ENCODE measurements around the gene TCEA2. TPM values are rescaled to one million over a fixed set of nuclear protein-coding genes. Genes with fewer than 3 reads are reported as not detected.

Gene TCEA2
- 32.5 to 53.6 TPM (median 47.9 TPM) in 5 replicates for total RNA-seq (2022; extraction: Qiagen RNA extraction; ENCODE audit: low read depth)

DNA sequence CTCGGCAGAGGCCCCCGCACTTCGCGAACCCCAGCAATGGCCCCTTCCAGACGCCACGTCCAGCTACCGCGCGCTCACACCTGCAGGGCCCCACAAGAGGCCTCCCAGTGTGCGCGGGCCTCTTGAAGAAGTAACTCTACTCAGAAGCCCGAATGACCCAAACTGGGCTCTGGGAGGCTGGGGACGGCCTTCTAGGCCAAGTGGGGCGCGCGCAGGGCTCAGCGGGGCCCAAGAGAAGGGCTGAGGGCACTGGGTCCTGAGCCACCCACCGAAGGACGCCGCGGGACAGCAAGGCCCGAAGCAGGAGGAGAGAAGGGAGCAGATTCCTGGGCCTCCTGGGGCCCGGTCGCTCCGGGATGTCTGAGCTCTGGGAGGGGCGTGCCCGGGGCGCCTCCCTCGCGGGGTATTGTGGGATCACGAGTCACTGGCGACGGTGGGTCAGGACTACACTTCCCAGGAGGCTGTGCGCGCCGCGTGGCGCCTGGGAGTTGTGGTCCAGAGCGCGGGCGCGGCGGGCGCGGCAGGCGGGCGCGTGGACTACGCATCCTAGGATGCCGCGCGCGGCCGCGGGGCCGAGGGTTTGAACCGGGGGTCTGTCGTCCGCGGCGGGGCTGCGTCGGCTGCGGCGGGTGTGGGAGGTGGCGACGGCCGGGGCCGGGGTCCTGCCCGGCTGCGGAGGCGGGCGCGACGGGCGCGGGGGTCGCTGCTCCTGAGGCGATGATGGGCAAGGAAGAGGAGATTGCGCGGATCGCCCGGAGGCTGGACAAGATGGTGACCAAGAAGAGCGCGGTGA is at the start of gene TCEA2:
TSS of gene TCEA2 (plus strand) at position 603 of the 793 bp plus-strand sequence. CDS start at position 718, 115 bp downstream.

DNA sequence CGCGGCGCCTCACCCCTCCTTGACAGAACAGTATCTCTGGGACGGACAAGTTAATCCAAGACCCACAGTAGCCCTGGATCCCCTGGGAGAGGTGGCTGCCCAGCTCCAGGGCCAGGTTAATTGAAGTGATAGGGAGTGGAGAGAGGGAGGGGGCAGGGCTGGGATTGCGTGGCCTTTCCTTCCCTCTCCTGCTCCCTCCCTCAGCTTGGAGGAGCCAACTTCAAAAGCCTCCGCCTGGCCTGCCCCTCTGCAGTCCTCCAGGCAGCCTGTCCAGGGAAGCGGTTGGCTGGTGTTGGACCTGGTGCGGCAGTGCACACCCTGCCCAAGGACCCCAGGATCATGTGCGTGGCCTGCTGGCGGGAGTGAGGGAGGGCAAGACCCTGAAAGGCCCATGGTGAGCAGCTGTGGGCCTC is 27.1 kb upstream of the TCEA2 start, which contains the start of gene C20orf204:
TSS of gene C20orf204 (plus strand) at position 250 of the 413 bp plus-strand sequence. CDS start at position 392, 142 bp downstream.

DNA sequence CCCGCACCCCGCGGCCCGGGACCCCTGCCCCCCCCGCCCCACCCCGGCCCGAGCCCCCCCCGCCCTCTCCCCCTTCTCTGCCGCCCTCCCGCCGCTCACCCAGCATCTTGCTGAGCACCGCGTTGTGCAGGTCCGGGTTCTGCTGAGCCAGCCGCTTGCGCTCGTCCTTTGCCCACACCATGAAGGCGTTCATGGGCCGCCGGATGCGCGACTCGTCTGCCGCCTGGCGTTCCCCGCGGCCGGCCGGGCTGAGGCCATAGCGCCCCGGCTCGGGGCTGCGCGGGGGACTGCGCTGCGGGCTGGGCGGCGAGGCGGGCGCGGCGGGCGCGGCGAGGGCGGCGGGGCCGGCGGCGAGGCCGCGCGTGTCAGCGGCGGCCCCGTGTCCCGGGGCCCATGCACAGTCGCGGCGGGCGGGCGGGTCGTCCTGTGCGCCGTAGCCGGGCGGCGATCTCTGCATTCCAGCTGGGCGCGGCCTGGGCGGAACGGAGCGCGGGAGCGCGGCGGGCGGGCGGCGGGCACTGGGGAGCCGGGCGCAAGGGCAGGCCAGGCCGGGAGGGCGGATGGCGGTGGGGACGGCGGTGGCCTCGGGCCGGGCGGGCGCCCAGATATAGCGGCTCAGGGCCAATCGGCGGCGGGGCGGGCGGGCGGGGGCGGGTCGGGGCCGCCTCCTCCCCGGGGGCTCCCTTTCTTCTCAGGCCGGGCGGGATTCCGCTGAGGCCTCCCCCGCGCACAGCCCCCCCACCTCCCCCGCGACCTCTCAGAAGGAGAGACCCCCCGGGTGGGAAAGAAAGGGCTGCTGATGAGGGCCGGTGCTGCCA is 13.7 kb upstream of the TCEA2 start, which contains the start of gene SOX18:
TSS of gene SOX18 (minus strand) at position 580 of the 818 bp plus-strand sequence. CDS start at position 457, 123 bp downstream.

DNA sequence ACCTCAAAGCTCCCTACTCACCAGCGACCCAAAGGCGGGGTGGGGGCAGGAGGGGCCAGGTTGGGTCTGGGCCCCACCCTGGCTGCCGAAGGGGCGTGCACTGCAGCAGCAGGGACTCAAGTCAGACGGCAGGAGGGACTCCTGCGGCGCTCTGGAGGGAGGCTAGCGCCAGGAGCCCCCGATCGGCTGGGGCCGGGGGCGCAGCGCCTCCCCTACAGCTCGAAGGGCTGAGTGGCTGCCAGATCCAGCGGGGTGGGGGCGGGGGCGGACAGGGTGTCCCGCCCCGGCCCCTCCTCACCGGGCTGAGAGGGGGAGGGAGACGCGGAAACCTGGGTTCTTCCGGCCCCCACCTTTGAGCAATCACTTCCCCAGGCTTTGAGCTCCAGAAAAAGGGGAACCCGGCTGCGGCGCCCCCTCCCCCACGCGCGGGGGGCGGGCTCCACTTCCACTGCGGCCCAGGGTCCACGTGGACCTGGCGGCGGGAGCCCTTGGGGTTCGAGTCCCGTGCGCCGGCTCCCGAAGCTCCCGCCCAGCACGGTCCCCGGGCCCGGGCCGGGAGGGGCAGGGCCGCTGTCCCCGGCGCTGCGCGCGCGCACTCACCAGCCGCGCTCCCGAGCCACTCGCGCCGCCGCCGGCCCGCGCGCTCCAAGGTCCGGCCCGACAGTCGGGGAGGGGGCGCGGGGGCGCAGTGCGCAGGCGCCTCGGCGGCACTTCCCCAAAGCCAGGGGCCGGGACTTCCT is 16.4 kb downstream of the TCEA2 start, which contains the start of gene RGS19:
TSS of gene RGS19 (minus strand) at position 246 of the 740 bp plus-strand sequence. CDS start 2,632 bp downstream, outside the sequence.

DNA sequence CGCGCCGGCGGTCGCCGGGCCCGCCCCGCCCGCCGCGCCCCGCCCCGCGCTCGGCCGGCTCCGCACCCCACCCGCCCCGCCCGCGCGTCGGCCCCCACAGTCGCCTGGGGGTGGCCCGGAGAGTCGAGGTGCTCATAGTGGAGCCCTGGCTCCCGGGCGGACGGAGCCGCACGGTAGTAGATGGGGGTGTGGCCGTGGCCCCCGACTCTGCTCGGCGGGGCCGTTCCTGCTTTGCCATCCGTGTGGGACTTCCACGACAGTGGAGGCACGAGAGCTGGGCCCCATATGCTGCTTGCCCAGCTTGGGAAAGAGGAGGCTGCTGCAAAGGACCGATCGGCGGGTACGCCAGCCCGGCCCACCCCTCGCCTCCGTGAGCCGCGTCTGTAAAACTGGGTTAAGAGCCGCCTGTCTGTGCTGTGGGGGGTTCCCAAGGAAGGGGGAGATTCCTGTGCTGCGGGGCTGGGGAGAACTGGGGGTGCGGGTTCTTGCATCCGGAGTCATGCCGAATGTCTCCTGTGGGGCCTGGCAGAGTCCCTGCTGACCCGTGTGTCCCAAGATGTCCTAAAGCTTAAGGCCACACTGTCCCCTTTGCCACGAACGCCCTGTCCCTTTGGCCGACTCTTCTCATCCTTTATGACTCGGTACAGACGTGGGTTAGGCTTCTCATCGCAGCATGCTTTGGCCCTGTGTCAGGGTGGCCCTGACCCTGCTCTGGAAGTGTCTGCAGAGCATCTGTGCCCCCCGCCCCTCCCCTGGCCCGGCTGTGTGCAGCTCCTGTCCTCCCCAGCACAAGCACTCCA is 17.2 kb downstream of the TCEA2 start, which contains the start of gene OPRL1:
TSS of gene OPRL1 (plus strand) at position 70 of the 800 bp plus-strand sequence. CDS start 12,639 bp downstream, outside the sequence.

DNA sequence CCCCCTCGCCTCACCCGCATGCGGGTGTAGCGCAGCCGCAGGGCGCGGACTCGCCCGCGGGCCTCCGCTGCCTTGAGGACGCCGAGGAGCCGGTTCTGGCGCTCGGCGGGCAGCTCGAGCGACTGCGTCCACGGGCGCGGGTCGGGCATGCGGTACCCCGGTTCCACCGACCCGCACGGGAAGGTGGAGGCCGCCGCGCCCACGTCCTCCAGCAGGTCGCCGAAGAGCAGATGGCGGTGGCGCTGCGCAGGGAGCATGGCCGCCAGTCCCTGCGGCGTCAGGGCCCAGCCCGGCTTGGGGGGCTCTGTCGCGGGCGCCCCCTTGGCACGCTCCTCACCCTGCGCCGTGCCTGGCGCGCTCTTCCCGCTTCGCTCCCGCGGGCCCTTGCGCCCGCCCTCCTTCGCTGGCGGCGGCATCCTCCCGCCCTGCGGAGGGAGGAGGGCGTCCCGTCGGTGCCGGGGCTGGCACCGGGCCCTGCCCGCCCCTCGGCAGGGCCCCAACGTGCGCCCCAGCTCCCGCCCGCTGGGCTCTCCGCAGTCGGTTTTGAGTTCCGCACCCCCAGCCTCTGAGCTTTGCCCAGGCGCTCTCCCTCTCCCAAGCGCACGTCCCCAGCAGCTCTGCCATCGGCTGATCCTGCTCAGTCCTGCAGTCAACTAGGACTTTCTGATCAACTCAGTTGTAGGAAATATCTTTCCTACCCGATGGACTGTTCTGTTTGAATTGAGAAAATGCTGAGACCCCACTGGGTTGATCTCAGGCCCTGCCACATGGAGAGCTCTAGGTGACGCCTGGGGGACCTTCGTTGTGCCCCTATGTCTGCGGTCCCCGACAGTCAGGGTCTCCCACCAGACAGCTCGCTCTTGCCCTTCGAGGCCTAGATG is 21.0 kb downstream of the TCEA2 start, which contains the start of gene LKAAEAR1:
TSS of gene LKAAEAR1 (minus strand) at position 595 of the 881 bp plus-strand sequence. CDS start at position 416, 179 bp downstream.

DNA sequence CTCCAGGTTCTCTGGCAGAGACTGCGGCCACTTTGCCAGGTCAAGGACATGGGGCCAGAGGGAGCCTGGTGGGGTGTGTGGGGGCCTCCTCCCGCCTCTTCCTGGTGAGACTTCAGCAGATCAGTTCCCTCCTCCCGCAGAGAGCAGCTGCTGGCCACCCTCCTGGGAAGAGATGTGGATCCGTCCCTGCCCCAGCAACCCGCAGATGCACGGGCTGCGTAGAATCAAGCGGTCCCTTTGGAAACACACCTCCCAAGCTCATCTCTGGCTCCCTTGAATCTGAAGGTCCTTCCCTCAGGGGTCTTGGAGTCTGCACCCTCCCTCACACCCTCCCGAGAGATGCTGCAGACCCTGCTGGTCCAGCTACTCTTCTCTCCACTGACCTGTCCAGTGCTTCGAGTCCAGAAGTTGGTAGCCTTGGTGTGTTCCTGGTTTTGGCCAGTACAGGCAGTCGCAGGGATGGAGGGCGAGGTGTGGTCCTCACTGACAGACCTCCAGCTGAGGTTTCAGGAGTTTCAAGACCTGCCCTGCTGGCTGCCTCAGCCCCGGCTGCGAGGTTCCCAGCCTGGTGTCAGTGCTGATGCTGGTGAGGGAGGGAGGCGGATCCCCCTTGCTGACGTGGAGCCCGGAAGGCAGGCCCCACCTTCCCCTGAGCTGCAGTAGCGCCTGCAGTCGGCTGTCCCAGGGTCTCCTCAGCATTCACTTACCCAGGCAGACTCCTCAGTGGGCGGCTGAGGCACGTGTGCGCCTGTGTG is 44.2 kb downstream of the TCEA2 start, which contains the start of gene NPBWR2:
TSS of gene NPBWR2 (minus strand) at position 585 of the 755 bp plus-strand sequence. CDS start 734 bp downstream, outside the sequence.

Other genes with a start within 250 kb of the TCEA2 start
- 0.42 to 1.1 TPM (median 0.88 TPM) in 5 replicates for gene ZBTB46, start 231.9 kb upstream of the TCEA2 start, total RNA-seq (2022; extraction: Qiagen RNA extraction; ENCODE audit: low read depth)
- not detected in 5 replicates for gene ABHD16B, start 201.7 kb upstream of the TCEA2 start, total RNA-seq (2022; extraction: Qiagen RNA extraction; ENCODE audit: low read depth)
- gene TPD52L2, start 197.9 kb upstream of the TCEA2 start, total RNA-seq (2022; extraction: Qiagen RNA extraction; ENCODE audit: low read depth) = 119 to 139 TPM (median 129 TPM) in 5 replicates
- 18.7 to 32.7 TPM (median 30.2 TPM) in 5 replicates for gene DNAJC5, start 168.1 kb upstream of the TCEA2 start, total RNA-seq (2022; extraction: Qiagen RNA extraction; ENCODE audit: low read depth)
- 18.2 to 41.0 TPM (median 34.4 TPM) in 5 replicates for gene UCKL1, start 106.8 kb upstream of the TCEA2 start, total RNA-seq (2022; extraction: Qiagen RNA extraction; ENCODE audit: low read depth)
- 7.3 to 14.2 TPM (median 13.0 TPM) in 5 replicates for gene ZNF512B, start 93.3 kb upstream of the TCEA2 start, total RNA-seq (2022; extraction: Qiagen RNA extraction; ENCODE audit: low read depth)
- gene SAMD10, start 83.6 kb upstream of the TCEA2 start, total RNA-seq (2022; extraction: Qiagen RNA extraction; ENCODE audit: low read depth) = not detected in 5 replicates
- 44.5 to 60.4 TPM (median 57.8 TPM) in 5 replicates for gene PRPF6, start 82.1 kb upstream of the TCEA2 start, total RNA-seq (2022; extraction: Qiagen RNA extraction; ENCODE audit: low read depth)
- 0.13 to 0.54 TPM (median 0.42 TPM) in 5 replicates for gene C20orf204, start 27.0 kb upstream of the TCEA2 start, total RNA-seq (2022; extraction: Qiagen RNA extraction; ENCODE audit: low read depth)
- gene SOX18, start 13.6 kb upstream of the TCEA2 start, total RNA-seq (2022; extraction: Qiagen RNA extraction; ENCODE audit: low read depth) = 1.4 to 3.4 TPM (median 2.6 TPM) in 5 replicates
- gene RGS19, start 16.3 kb downstream of the TCEA2 start, total RNA-seq (2022; extraction: Qiagen RNA extraction; ENCODE audit: low read depth) = 16.3 to 29.0 TPM (median 26.0 TPM) in 5 replicates
- gene OPRL1, start 16.9 kb downstream of the TCEA2 start, total RNA-seq (2022; extraction: Qiagen RNA extraction; ENCODE audit: low read depth) = 0.46 to 0.98 TPM (median 0.70 TPM) in 5 replicates
- 1.3 to 1.8 TPM (median 1.6 TPM) in 4 of 5 replicates, not detected in the other for gene LKAAEAR1, start 21.2 kb downstream of the TCEA2 start, total RNA-seq (2022; extraction: Qiagen RNA extraction; ENCODE audit: low read depth)
- gene NPBWR2, start 44.4 kb downstream of the TCEA2 start, total RNA-seq (2022; extraction: Qiagen RNA extraction; ENCODE audit: low read depth) = not detected in 5 replicates
- 0.08 to 0.93 TPM (median 0.44 TPM) in 5 replicates for gene MYT1, start 101.3 kb downstream of the TCEA2 start, total RNA-seq (2022; extraction: Qiagen RNA extraction; ENCODE audit: low read depth)
- 8.4 to 14.4 TPM (median 12.4 TPM) in 5 replicates for gene PCMTD2, start 192.6 kb downstream of the TCEA2 start, total RNA-seq (2022; extraction: Qiagen RNA extraction; ENCODE audit: low read depth)